Measurements from ENCODE around the gene GAB2. TPM values are rescaled to one million over a fixed set of nuclear protein-coding genes. Genes with fewer than 3 reads are reported as not detected.

The GAB2 gene
- total and polyA plus RNA-seq, 10 of the 15 experiments (the other 5 are each of a cell fraction or from before 2014, with no cell fraction given), result 0.69 to 12.6 (median 3.8) TPM

DNA sequence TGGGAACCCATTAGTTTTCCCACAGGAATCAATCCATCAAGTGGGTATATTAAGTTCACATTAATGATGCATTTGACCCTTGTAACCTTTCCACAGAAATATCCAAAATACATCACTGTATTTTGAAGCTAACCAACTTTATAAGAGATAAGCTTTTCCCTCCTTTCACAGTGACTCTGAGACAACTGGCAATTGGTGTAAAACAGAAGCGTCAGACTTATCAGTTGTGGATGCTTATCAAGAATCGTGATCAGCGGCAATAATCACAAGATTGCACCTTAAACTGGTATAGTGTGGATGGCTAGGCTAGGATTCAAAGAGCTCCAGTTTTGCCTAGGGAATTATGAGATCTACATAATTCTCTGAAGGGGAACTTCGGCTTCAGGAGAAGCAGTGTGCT, 155.8 kb downstream of the GAB2 start:
- no peaks in the 10 kb centered on the region for H3K79me2 ChIP-seq (ENCODE audit: control insufficient read depth, insufficient read depth, low read length)
- H3K9me3 ChIP-seq (replicated peaks; ENCODE audit: control insufficient read depth, insufficient read depth, low read length), result no peaks in the 10 kb centered on the region
- no TSS peak for BruUV-seq (replicated peaks)
- no peaks in the 10 kb centered on the region for H3K27me3 ChIP-seq (replicated peaks in 1 of 2; ENCODE audit: control insufficient read depth in 2 of 2, insufficient read depth in 2 of 2, low read length in 1 of 2)
- no peak overlapping the region for H3K9ac ChIP-seq (ENCODE audit: control insufficient read depth, insufficient read depth, low read length)
- 94% methylated on average over 4 of the region's 4 CpGs for WGBS (ENCODE audit: insufficient coverage, insufficient replicate concordance, low lambda C conversion rate, missing lambda C conversion rate)
- H3K36me3 ChIP-seq (ENCODE audit: control insufficient read depth in 2 of 2, insufficient read depth in 2 of 2, low read length in 1 of 2), result no peaks in the 10 kb centered on the region
- no peak overlapping the region for H3K4me2 ChIP-seq (ENCODE audit: control insufficient read depth, insufficient read depth)
- no peak overlapping the region for H3K27ac ChIP-seq (ENCODE audit: control insufficient read depth, insufficient read depth)
- POLR2A ChIA-PET, result interaction anchor here (0.6 kb wide), 1 partner anchor 106 kb away, joined by 3 read pairs; no protein-coding TSS in a partner anchor
- CTCF ChIA-PET, result interaction anchor here (0.9 to 1.5 kb wide), 2 partner anchors 24 to 302 kb away, joined by 3 to 5 read pairs; no protein-coding TSS in a partner anchor
- intact Hi-C loops (cut with micrococcal nuclease; ENCODE audit: unreplicated experiment) (no loop called here), in situ Hi-C loops (cut with MboI) (no loop called here)
- DNase-seq (ENCODE audit: low read depth, low spot score) (no peak), FAIRE-seq (no peak), ATAC-seq (no peak)
- TF ChIP-seq CBFB (IDR thresholded peaks at IDR 0.05; ENCODE audit: low read depth) (no peak), HDAC6 (IDR thresholded peaks at IDR 0.05; ENCODE audit: unreplicated experiment) (no peak), ZNF207 (IDR thresholded peaks at IDR 0.05; ENCODE audit: borderline replicate concordance) (no peak), ZNF384 (IDR thresholded peaks at IDR 0.05; ENCODE audit: borderline replicate concordance, low read depth, low read length) (no peak), HCFC1 (IDR thresholded peaks at IDR 0.05; ENCODE audit: low read length) (no peak), MAX (IDR thresholded peaks at IDR 0.05; ENCODE audit: low read depth, low read length) (no peak), CREB1 (IDR thresholded peaks at IDR 0.05; ENCODE audit: low read depth) (no peak), SRF (IDR thresholded peaks at IDR 0.05; ENCODE audit: low read depth in 2 of 2, low read length in 2 of 2) (no peak), SUPT20H (IDR thresholded peaks at IDR 0.05; ENCODE audit: borderline replicate concordance, control insufficient read depth, low read depth, low read length) (no peak), EP300 (IDR thresholded peaks at IDR 0.05; ENCODE audit: borderline replicate concordance in 1 of 2, control insufficient read depth in 1 of 2, low read depth in 2 of 2, low read length in 2 of 2) (no peak), TBL1XR1 (IDR thresholded peaks at IDR 0.05; ENCODE audit: low read depth, low read length) (no peak), RFX5 (IDR thresholded peaks at IDR 0.05; ENCODE audit: low read depth, low read length) (no peak), MTA3 (IDR thresholded peaks at IDR 0.05; ENCODE audit: borderline replicate concordance, low read length) (no peak)
- TF ChIP-seq, protein P1, sequence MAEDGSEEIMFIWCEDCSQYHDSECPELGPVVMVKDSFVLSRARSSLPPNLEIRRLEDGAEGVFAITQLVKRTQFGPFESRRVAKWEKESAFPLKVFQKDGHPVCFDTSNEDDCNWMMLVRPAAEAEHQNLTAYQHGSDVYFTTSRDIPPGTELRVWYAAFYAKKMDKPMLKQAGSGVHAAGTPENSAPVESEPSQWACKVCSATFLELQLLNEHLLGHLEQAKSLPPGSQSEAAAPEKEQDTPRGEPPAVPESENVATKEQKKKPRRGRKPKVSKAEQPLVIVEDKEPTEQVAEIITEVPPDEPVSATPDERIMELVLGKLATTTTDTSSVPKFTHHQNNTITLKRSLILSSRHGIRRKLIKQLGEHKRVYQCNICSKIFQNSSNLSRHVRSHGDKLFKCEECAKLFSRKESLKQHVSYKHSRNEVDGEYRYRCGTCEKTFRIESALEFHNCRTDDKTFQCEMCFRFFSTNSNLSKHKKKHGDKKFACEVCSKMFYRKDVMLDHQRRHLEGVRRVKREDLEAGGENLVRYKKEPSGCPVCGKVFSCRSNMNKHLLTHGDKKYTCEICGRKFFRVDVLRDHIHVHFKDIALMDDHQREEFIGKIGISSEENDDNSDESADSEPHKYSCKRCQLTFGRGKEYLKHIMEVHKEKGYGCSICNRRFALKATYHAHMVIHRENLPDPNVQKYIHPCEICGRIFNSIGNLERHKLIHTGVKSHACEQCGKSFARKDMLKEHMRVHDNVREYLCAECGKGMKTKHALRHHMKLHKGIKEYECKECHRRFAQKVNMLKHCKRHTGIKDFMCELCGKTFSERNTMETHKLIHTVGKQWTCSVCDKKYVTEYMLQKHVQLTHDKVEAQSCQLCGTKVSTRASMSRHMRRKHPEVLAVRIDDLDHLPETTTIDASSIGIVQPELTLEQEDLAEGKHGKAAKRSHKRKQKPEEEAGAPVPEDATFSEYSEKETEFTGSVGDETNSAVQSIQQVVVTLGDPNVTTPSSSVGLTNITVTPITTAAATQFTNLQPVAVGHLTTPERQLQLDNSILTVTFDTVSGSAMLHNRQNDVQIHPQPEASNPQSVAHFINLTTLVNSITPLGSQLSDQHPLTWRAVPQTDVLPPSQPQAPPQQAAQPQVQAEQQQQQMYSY (CRISPR knock-in tag; IDR thresholded peaks at IDR 0.05), result no peak
- TF ChIP-seq, protein P2, sequence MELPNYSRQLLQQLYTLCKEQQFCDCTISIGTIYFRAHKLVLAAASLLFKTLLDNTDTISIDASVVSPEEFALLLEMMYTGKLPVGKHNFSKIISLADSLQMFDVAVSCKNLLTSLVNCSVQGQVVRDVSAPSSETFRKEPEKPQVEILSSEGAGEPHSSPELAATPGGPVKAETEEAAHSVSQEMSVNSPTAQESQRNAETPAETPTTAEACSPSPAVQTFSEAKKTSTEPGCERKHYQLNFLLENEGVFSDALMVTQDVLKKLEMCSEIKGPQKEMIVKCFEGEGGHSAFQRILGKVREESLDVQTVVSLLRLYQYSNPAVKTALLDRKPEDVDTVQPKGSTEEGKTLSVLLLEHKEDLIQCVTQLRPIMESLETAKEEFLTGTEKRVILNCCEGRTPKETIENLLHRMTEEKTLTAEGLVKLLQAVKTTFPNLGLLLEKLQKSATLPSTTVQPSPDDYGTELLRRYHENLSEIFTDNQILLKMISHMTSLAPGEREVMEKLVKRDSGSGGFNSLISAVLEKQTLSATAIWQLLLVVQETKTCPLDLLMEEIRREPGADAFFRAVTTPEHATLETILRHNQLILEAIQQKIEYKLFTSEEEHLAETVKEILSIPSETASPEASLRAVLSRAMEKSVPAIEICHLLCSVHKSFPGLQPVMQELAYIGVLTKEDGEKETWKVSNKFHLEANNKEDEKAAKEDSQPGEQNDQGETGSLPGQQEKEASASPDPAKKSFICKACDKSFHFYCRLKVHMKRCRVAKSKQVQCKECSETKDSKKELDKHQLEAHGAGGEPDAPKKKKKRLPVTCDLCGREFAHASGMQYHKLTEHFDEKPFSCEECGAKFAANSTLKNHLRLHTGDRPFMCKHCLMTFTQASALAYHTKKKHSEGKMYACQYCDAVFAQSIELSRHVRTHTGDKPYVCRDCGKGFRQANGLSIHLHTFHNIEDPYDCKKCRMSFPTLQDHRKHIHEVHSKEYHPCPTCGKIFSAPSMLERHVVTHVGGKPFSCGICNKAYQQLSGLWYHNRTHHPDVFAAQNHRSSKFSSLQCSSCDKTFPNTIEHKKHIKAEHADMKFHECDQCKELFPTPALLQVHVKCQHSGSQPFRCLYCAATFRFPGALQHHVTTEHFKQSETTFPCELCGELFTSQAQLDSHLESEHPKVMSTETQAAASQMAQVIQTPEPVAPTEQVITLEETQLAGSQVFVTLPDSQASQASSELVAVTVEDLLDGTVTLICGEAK (IDR thresholded peaks at IDR 0.05; ENCODE audit: borderline replicate concordance), result no peak
- H3K4me1 ChIP-seq (ENCODE audit: control insufficient read depth, insufficient read depth, low read length), result no peaks in the 10 kb centered on the region
- SMC1A ChIA-PET (ENCODE audit: uncharacterized antibody, unreplicated experiment), result interaction anchor here (1.4 kb wide), 1 partner anchor 34 kb away, joined by 9 read pairs; no protein-coding TSS in a partner anchor
- RAD21 ChIA-PET (ENCODE audit: unreplicated experiment), result interaction anchor here (1.1 kb wide), 1 partner anchor 14 kb away, joined by 3 read pairs; no protein-coding TSS in a partner anchor
- H3K4me3 ChIP-seq, result no peak overlapping the region
- H4K20me1 ChIP-seq (ENCODE audit: control insufficient read depth, insufficient read depth), result no peaks in the 10 kb centered on the region
- no peak overlapping the region for H2AFZ ChIP-seq (ENCODE audit: control insufficient read depth, low read depth, low read length)
